ENCODE results near the gene MOGAT1. TPM values are rescaled to one million over a fixed set of nuclear protein-coding genes. Genes with fewer than 3 reads are reported as not detected.

The MOGAT1 gene
- total RNA-seq, 1 donor from 2014 or later: 0.44 TPM

DNA sequence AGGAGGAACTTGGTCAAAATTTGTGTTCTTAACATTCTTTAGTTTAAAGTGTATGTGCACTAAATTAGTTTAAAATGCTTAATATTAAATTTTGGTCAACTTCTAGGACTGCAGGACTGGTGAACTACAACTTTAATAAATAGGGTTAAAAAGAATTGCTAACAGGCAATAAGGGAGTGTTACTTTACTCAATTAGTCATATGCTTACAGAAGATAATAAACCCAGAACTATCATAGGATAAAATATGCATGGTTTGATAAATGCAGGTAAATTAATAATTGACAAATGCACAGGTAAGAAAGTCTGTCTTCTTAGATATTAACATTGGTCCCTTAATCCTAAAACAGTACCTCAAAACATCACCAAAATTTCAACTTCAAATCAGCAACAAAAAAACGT lies 36.2 kb upstream of the MOGAT1 start:
- Histone ChIP-seq H3K9me3 (replicated peaks) (peaks cover 12% of the 10 kb centered on the region), H3K4me3 (no peak overlapping the region), H3K36me3 (peaks cover 93% of the 10 kb centered on the region), H3K27me3 (ENCODE audit: low read depth) (no peaks in the 10 kb centered on the region), H3K27ac (replicated peaks) (no peak overlapping the region), H3K4me1 (no peaks in the 10 kb centered on the region)
- DNase-seq: no peak
- intact Hi-C loops (cut with micrococcal nuclease): no loop called here
- TF ChIP-seq, protein P1, sequence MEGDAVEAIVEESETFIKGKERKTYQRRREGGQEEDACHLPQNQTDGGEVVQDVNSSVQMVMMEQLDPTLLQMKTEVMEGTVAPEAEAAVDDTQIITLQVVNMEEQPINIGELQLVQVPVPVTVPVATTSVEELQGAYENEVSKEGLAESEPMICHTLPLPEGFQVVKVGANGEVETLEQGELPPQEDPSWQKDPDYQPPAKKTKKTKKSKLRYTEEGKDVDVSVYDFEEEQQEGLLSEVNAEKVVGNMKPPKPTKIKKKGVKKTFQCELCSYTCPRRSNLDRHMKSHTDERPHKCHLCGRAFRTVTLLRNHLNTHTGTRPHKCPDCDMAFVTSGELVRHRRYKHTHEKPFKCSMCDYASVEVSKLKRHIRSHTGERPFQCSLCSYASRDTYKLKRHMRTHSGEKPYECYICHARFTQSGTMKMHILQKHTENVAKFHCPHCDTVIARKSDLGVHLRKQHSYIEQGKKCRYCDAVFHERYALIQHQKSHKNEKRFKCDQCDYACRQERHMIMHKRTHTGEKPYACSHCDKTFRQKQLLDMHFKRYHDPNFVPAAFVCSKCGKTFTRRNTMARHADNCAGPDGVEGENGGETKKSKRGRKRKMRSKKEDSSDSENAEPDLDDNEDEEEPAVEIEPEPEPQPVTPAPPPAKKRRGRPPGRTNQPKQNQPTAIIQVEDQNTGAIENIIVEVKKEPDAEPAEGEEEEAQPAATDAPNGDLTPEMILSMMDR (IDR thresholded peaks at IDR 0.05; ENCODE audit: borderline replicate concordance): no peak

DNA sequence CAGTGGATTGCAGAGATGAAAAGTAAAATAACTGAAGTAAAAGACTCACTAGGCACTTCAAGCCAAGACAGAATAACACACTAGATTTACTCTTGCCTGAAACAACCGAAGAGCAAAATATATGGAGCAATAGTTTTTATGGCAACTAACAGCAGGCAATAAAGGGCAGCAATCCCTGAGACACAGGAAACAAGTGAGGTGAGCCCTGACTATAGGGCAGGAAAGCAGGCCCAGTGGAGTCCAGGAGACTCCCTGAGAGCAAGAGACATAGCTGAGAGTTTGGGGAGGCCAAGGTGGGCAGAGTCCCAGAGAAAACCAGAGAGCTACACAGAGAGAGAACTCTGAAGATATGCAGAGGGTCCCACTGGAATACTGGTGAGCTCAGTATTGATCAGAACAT lies 34.4 kb upstream of the MOGAT1 start:
- Histone ChIP-seq H3K4me3 (no peak overlapping the region), H3K9me3 (replicated peaks) (peaks cover 12% of the 10 kb centered on the region), H3K27me3 (ENCODE audit: low read depth) (no peaks in the 10 kb centered on the region), H3K36me3 (peaks cover 92% of the 10 kb centered on the region), H3K27ac (replicated peaks) (no peak overlapping the region), H3K4me1 (no peaks in the 10 kb centered on the region)
- DNase-seq: no peak
- intact Hi-C loops (cut with micrococcal nuclease): no loop called here
- TF ChIP-seq, protein P1 (IDR thresholded peaks at IDR 0.05; ENCODE audit: borderline replicate concordance): no peak

DNA sequence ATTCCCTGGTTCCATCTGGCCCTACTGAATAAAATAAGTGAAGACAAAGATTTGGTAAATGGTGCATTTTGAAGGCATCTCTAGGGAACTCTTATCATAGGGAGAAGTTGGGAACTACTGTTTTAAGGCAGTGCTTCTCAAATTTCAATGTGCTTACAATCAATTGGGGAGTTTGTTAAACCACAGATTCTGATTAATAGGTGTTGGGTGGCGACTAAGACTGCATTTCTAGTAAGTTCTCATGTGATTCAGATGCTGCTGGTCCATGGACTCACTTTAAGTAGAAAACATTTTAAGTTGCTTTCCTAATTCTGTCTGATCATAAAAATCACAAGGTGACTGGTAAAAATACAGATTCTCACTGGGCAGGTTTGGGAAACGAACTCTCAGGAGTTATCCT lies 30.1 kb upstream of the MOGAT1 start:
- Histone ChIP-seq H3K9me3 (replicated peaks) (peaks cover 12% of the 10 kb centered on the region), H3K4me3 (no peak overlapping the region), H3K4me1 (no peaks in the 10 kb centered on the region), H3K27me3 (ENCODE audit: low read depth) (no peaks in the 10 kb centered on the region), H3K36me3 (peaks cover 75% of the 10 kb centered on the region), H3K27ac (replicated peaks) (no peak overlapping the region)
- intact Hi-C loops (cut with micrococcal nuclease): no loop called here
- TF ChIP-seq, protein P1 (IDR thresholded peaks at IDR 0.05; ENCODE audit: borderline replicate concordance): no peak
- DNase-seq: no peak

DNA sequence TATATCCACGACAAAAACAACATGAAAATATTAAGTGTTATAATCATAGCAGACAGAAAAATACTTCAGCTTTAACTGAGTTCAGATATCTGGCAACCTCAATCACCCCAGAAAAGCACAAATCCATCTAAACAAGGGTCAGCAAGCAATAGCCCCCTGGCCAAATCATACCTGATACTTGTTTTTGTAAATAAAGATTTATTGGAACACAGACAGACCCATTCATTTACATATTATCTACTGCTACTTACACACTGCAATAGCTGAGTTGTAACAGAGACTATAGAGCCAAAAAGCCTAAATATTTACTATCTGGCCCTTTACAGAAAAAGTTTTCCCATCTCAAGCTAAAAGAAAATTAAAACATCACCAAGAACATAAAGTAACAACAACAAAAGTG lies 28.3 kb upstream of the MOGAT1 start:
- Histone ChIP-seq H3K4me1 (no peaks in the 10 kb centered on the region), H3K27me3 (ENCODE audit: low read depth) (no peaks in the 10 kb centered on the region), H3K9me3 (replicated peaks) (peaks cover 4% of the 10 kb centered on the region), H3K4me3 (no peak overlapping the region), H3K27ac (replicated peaks) (no peak overlapping the region), H3K36me3 (peaks cover 77% of the 10 kb centered on the region)
- no peak for DNase-seq
- TF ChIP-seq, protein P1 (IDR thresholded peaks at IDR 0.05; ENCODE audit: borderline replicate concordance): no peak
- intact Hi-C loops (cut with micrococcal nuclease): no loop called here

DNA sequence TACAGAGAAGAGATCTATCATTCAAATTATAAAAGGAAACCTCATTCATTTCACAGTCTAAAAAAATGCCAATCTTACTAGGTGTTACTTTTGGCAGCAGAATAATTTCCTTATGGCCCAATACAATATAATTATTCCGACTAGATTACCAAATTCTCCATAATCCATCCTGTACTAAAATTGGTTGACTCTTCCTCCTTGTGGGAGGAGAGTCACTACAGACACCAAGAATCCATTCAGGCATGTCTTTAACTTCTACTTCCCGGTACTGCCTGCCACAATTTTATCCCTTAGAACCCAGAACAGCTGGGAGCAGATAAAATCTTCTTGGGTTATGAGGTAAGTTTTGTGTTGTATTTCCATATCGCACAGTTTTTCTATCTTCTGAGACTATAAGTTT lies 25.4 kb upstream of the MOGAT1 start:
- intact Hi-C loops (cut with micrococcal nuclease): no loop called here
- H3K27me3 ChIP-seq (ENCODE audit: low read depth): no peaks in the 10 kb centered on the region
- H3K36me3 ChIP-seq: peaks cover 50% of the 10 kb centered on the region
- H3K27ac ChIP-seq (replicated peaks): no peak overlapping the region
- no peak overlapping the region for H3K4me3 ChIP-seq
- TF ChIP-seq, protein P1 (IDR thresholded peaks at IDR 0.05; ENCODE audit: borderline replicate concordance): no peak
- no peak for DNase-seq
- no peaks in the 10 kb centered on the region for H3K9me3 ChIP-seq (replicated peaks)
- H3K4me1 ChIP-seq: no peaks in the 10 kb centered on the region

DNA sequence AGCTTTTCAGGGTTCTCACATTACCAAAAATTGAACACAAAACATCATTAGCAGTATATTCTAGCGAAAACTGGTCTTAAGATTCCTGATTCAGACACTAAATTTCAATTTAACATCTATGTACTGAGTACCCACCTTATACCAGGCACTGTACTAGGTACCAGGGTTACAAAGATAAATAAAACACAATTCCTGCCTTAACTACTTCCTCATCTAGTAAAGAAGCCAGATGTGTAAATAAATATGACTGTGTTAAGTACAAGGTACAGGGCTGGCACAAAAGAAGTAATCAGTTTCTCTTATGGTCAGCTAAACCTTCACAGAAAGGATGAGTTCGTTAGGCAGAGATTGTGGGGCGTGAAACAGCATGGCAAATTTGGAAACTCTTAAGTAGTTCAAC lies 21.7 kb upstream of the MOGAT1 start:
- no peak overlapping the region for H3K27ac ChIP-seq (replicated peaks)
- H3K4me3 ChIP-seq: no peak overlapping the region

More for the DNA sequence above, 21.7 kb upstream of the MOGAT1 start:
- Histone ChIP-seq H3K4me1 (peaks cover 19% of the 10 kb centered on the region), H3K9me3 (replicated peaks) (no peaks in the 10 kb centered on the region), H3K36me3 (peaks cover 28% of the 10 kb centered on the region), H3K27me3 (ENCODE audit: low read depth) (no peaks in the 10 kb centered on the region)
- intact Hi-C loops (cut with micrococcal nuclease): no loop called here
- TF ChIP-seq, protein P1 (IDR thresholded peaks at IDR 0.05; ENCODE audit: borderline replicate concordance): no peak
- no peak for DNase-seq
